Measurements from ENCODE around the gene FGFR1OP2.
"Not testable (repeated sequence)": the region's sequence is repeated elsewhere in the genome, so short reads cannot be mapped to it uniquely, and the experiment has no call there.

Gene FGFR1OP2

GRCh38 chr12:26937863-26938700 lies at the start of gene FGFR1OP2, which contains the start of gene INTS13:
Gene FGFR1OP2 (plus strand): TSS chr12:26938470. CDS start chr12:26954159, 15,689 bp downstream.
Gene INTS13 (minus strand): TSS chr12:26937981. CDS start chr12:26936803, 1,178 bp downstream.
- DNase-seq: peak; percentile 92

GRCh38 chr12:26890784-26891183 lies 47.5 kb upstream of the FGFR1OP2 start:
- DNase-seq: no peak

GRCh38 chr12:26891704-26892103 lies 46.6 kb upstream of the FGFR1OP2 start:
- no peak for DNase-seq

GRCh38 chr12:26895672-26896071 lies 42.6 kb upstream of the FGFR1OP2 start:
- no peak for DNase-seq

- no peak for DNase-seq
Observed at GRCh38 chr12:26896913-26897312, 41.4 kb upstream of the FGFR1OP2 start.

- DNase-seq: not testable (repeated sequence)
Observed at GRCh38 chr12:26903396-26903795, 34.9 kb upstream of the FGFR1OP2 start.

- DNase-seq: no peak
Observed at GRCh38 chr12:26906024-26906423, 32.2 kb upstream of the FGFR1OP2 start.

- no peak for DNase-seq
Observed at GRCh38 chr12:26906704-26907103, 31.6 kb upstream of the FGFR1OP2 start.

GRCh38 chr12:26918321-26919215 lies 19.7 kb upstream of the FGFR1OP2 start:
- DNase-seq: no peak

GRCh38 chr12:26919216-26919555 lies 19.1 kb upstream of the FGFR1OP2 start:
- no peak for DNase-seq

- no peak for DNase-seq
Observed at GRCh38 chr12:26921886-26922285, 16.4 kb upstream of the FGFR1OP2 start.

GRCh38 chr12:26928661-26929060 lies 9.6 kb upstream of the FGFR1OP2 start:
- no peak for DNase-seq

GRCh38 chr12:26929590-26929989 lies 8.7 kb upstream of the FGFR1OP2 start:
- DNase-seq: no peak

GRCh38 chr12:26935636-26936378 lies 2.5 kb upstream of the FGFR1OP2 start:
- no peak for DNase-seq

- no peak for DNase-seq
Observed at GRCh38 chr12:26936559-26937442, 1.5 kb upstream of the FGFR1OP2 start.

GRCh38 chr12:26937443-26937862 lies 817 bp upstream of the FGFR1OP2 start:
- no peak for DNase-seq

GRCh38 chr12:26938701-26939062 lies 412 bp downstream of the FGFR1OP2 start:
- no peak for DNase-seq

GRCh38 chr12:26939192-26939832 lies 1.0 kb downstream of the FGFR1OP2 start:
- no peak for DNase-seq

GRCh38 chr12:26939953-26940352 lies 1.7 kb downstream of the FGFR1OP2 start:
- no peak for DNase-seq

GRCh38 chr12:26940516-26941214 lies 2.4 kb downstream of the FGFR1OP2 start:
- no peak for DNase-seq

- DNase-seq: no peak
Observed at GRCh38 chr12:26941215-26941594, 2.9 kb downstream of the FGFR1OP2 start.

Data from activated effector memory CD4-positive, alpha-beta T cell treated with Interleukin-2 at 50 U/mL for 16 hours (primary cell).